ENCODE measurements around the gene CFAP97.

GRCh38 chr4:185190306-185190856, 13.4 kb downstream of the CFAP97 start:
- TF ChIP-seq POLR2AphosphoS5 (IDR thresholded peaks at IDR 0.05; ENCODE audit: borderline replicate concordance, low read depth, low read length) (no peak), EZH2 (IDR thresholded peaks at IDR 0.05) (no peak)
